MCF 10A (cell line): Measurements from ENCODE around the gene EPHA6. TPM values are rescaled to one million over a fixed set of nuclear protein-coding genes. Genes with fewer than 3 reads are reported as not detected.

ENCODE experiments used
- BruUV-seq: library from RNA; stranded (reverse); fragments of 400-500 nt; replicated peaks from 2 replicates; lab custom pipeline; 2021; lab: Mats Ljungman, UMichigan
- CTCF ChIA-PET: fragments of 300-600 bp; sonication (Branson Sonifier 250); formaldehyde crosslinking; extraction: SDS; loops from one replicate; lab custom pipeline; 2021; ENCODE audit warnings: antibody characterized with exemption, inconsistent platforms; lab: Yijun Ruan, JAX
- POLR2A ChIA-PET: fragments of 300-600, 350-650 bp; sonication (Branson Sonifier 250); formaldehyde crosslinking; extraction: SDS; loops from one replicate; lab custom pipeline; 2020; ENCODE audit warnings: antibody characterized with exemption, inconsistent platforms; lab: Yijun Ruan, JAX
- DNase-seq: peaks from one replicate; pipeline ENCODE4 v3.0.0-alpha.2; 2018; ENCODE audit not compliant: unreplicated experiment
- H3K27ac Mint-ChIP-seq: one replicate; pipeline ENCODE4 v1.8.0; 2022; ENCODE audit warnings: mild to moderate bottlenecking, low read depth, mixed read lengths; ENCODE audit not compliant: unreplicated experiment
- H3K27me3 Mint-ChIP-seq: one replicate; pipeline ENCODE4 v1.8.0; 2022; ENCODE audit warnings: mixed read lengths; ENCODE audit not compliant: insufficient read depth, unreplicated experiment
- H3K36me3 Mint-ChIP-seq: one replicate; pipeline ENCODE4 v1.8.0; 2022; ENCODE audit warnings: mild to moderate bottlenecking, moderate library complexity, mixed read lengths; ENCODE audit not compliant: insufficient read depth, unreplicated experiment
- H3K4me1 Mint-ChIP-seq: one replicate; pipeline ENCODE4 v1.8.0; 2022; ENCODE audit warnings: mixed read lengths; ENCODE audit not compliant: insufficient read depth, unreplicated experiment
- H3K4me3 Mint-ChIP-seq: one replicate; pipeline ENCODE4 v1.8.0; 2022; ENCODE audit warnings: mild to moderate bottlenecking, moderate library complexity, mixed read lengths; ENCODE audit not compliant: unreplicated experiment
- H3K9me3 Mint-ChIP-seq: one replicate; pipeline ENCODE4 v1.8.0; 2022; ENCODE audit warnings: mixed read lengths; ENCODE audit not compliant: unreplicated experiment
- intact Hi-C: fragments of 100-400 bp; cut with micrococcal nuclease; formaldehyde crosslinking; loops from 2 replicates; pipeline ENCODE4 v1.14.1; 2022
- total RNA-seq: library from RNA; stranded (reverse); gene quantifications from 2 replicates; pipeline ENCODE4 v1.2.3, GENCODE V29; 2022
- TF ChIP-seq, protein P1 (sequence below): fragments of 200-600 bp; IDR thresholded peaks from one replicate; pipeline ENCODE4 v1.8.0; 2022; ENCODE audit warnings: antibody characterized with exemption, mild to moderate bottlenecking; ENCODE audit not compliant: unreplicated experiment

EPHA6 gene
- total RNA-seq, 1 experiment from 2014 or later = 0.33 TPM

DNA sequence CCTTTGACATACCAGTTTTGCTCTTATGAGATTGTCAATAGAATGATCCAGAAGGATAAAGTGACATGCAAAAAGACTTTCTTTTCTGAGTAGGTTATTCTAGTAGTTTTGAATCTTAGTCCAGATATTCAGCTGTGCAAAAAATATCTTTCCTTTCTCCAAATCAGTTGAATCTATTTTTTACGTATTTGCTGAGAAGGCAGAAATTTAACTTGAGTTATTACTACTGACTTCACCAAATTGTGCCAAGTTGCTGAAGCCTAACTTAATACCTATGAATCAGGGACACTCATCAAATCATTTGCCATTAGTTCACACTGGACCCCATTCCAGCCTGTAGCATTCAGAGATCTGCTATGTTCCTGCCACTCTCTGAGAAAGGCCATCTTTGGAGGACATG lies 215.6 kb downstream of the EPHA6 start:
- BruUV-seq = no TSS peak
- no peak overlapping the region for H3K4me3 Mint-ChIP-seq
- DNase-seq = no peak
- peaks cover 5% of the 10 kb centered on the region for H3K36me3 Mint-ChIP-seq
- H3K27ac Mint-ChIP-seq = no peak overlapping the region
- no peaks in the 10 kb centered on the region for H3K4me1 Mint-ChIP-seq
- no peaks in the 10 kb centered on the region for H3K27me3 Mint-ChIP-seq
- TF ChIP-seq, protein P1, sequence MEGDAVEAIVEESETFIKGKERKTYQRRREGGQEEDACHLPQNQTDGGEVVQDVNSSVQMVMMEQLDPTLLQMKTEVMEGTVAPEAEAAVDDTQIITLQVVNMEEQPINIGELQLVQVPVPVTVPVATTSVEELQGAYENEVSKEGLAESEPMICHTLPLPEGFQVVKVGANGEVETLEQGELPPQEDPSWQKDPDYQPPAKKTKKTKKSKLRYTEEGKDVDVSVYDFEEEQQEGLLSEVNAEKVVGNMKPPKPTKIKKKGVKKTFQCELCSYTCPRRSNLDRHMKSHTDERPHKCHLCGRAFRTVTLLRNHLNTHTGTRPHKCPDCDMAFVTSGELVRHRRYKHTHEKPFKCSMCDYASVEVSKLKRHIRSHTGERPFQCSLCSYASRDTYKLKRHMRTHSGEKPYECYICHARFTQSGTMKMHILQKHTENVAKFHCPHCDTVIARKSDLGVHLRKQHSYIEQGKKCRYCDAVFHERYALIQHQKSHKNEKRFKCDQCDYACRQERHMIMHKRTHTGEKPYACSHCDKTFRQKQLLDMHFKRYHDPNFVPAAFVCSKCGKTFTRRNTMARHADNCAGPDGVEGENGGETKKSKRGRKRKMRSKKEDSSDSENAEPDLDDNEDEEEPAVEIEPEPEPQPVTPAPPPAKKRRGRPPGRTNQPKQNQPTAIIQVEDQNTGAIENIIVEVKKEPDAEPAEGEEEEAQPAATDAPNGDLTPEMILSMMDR = no peak
- intact Hi-C loops = no loop called here
- CTCF ChIA-PET = no interaction called here
- H3K9me3 Mint-ChIP-seq = peaks cover 11% of the 10 kb centered on the region
- POLR2A ChIA-PET = no interaction called here

DNA sequence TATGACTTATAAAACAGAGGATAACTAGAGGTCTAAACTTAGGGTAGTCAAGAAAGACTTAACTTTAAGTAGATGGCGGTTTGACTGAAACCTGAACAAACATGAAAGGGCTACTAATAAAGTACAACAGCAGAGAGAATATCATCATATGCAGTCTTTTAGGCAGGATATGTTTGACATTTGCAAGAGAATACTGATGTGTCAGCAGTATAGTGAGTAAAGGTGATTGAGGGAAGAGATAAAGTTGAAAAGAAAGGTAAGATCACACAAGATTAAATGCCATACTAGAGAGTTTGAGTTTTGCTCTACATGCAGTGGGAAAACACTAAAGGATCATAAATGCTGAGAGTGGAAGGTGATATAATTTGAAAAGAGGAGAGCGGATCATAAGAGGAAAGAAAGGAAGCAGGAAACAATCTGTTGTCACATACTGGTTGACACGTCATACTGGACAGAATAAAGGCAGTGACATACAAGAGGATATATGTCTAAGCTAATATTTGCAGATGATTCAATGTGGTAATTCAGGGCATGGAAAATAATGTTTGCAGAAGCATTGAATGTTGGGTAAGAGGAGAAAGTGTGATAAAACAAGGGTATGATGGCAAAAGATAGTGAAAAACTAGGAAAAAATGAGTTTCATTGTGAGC lies 223.0 kb downstream of the EPHA6 start:
- Mint-ChIP-seq H3K4me1 (no peaks in the 10 kb centered on the region), H3K27me3 (no peaks in the 10 kb centered on the region), H3K4me3 (no peak overlapping the region), H3K27ac (no peak overlapping the region), H3K36me3 (no peaks in the 10 kb centered on the region), H3K9me3 (no peaks in the 10 kb centered on the region)
- BruUV-seq = no TSS peak
- CTCF ChIA-PET = no interaction called here
- TF ChIP-seq, protein P1 = no peak
- intact Hi-C loops = no loop called here
- DNase-seq = no peak
- POLR2A ChIA-PET = no interaction called here

DNA sequence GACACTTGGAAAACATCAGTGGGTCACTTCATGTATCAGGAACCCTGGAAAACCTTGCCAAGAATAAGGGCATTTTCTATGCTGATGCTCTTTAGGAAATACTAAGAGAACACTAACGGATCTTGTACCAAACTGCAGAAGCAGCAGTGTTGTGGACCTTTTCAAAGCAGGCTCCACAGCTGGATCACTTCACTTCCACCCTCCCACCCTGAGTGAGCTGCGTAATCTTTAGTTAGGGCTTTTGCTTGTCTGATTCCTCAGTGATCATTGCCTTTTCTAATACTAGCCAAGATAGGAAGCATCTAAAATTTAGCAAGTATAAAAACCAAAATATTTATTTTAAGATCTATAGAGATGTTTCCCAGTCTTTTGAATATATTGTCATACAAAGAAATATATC lies 229.0 kb downstream of the EPHA6 start:
- POLR2A ChIA-PET = no interaction called here
- Mint-ChIP-seq H3K4me1 (no peaks in the 10 kb centered on the region), H3K36me3 (no peaks in the 10 kb centered on the region), H3K9me3 (no peaks in the 10 kb centered on the region), H3K27ac (no peak overlapping the region), H3K4me3 (no peak overlapping the region), H3K27me3 (no peaks in the 10 kb centered on the region)
- BruUV-seq = no TSS peak
- CTCF ChIA-PET = interaction anchor here (0.7 kb wide), 1 partner anchor 137 kb away, joined by 4 read pairs; no protein-coding TSS in a partner anchor
- intact Hi-C loops = no loop called here
- DNase-seq = no peak
- TF ChIP-seq, protein P1 = no peak

DNA sequence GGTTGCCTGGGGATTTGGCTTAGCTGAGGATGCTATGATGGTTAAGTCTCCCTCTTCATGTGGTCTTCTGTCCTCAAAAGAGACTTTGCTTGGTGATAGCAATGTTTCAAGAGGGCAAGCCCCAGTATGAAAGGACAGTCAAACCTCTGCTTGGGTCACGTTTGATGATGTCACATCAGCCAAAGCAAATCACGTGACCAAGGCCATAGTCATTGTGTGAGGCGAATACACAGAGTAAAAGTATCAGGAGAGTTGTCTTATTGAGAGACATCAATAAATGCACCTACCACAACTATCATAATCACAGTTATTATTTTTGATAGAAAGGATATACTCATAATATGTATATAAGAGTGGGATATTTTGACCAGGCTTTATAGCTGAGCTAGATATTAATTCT lies 243.0 kb downstream of the EPHA6 start:
- Mint-ChIP-seq H3K27ac (no peak overlapping the region), H3K4me3 (no peak overlapping the region), H3K4me1 (no peaks in the 10 kb centered on the region), H3K27me3 (no peaks in the 10 kb centered on the region), H3K9me3 (no peaks in the 10 kb centered on the region), H3K36me3 (no peaks in the 10 kb centered on the region)
- DNase-seq = no peak
- CTCF ChIA-PET = no interaction called here
- intact Hi-C loops = no loop called here
- TF ChIP-seq, protein P1 = no peak
- BruUV-seq = no TSS peak
- POLR2A ChIA-PET = no interaction called here
